Measurements from ENCODE around the gene CYP4F11.
A peak's percentile ranks its signal among the peaks of the same experiment; 100 is the strongest.
"Not testable (repeated sequence)": the region's sequence is repeated elsewhere in the genome, so short reads cannot be mapped to it uniquely, and the experiment has no call there.

The CYP4F11 gene, protein sequence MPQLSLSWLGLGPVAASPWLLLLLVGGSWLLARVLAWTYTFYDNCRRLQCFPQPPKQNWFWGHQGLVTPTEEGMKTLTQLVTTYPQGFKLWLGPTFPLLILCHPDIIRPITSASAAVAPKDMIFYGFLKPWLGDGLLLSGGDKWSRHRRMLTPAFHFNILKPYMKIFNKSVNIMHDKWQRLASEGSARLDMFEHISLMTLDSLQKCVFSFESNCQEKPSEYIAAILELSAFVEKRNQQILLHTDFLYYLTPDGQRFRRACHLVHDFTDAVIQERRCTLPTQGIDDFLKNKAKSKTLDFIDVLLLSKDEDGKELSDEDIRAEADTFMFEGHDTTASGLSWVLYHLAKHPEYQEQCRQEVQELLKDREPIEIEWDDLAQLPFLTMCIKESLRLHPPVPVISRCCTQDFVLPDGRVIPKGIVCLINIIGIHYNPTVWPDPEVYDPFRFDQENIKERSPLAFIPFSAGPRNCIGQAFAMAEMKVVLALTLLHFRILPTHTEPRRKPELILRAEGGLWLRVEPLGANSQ

DNA sequence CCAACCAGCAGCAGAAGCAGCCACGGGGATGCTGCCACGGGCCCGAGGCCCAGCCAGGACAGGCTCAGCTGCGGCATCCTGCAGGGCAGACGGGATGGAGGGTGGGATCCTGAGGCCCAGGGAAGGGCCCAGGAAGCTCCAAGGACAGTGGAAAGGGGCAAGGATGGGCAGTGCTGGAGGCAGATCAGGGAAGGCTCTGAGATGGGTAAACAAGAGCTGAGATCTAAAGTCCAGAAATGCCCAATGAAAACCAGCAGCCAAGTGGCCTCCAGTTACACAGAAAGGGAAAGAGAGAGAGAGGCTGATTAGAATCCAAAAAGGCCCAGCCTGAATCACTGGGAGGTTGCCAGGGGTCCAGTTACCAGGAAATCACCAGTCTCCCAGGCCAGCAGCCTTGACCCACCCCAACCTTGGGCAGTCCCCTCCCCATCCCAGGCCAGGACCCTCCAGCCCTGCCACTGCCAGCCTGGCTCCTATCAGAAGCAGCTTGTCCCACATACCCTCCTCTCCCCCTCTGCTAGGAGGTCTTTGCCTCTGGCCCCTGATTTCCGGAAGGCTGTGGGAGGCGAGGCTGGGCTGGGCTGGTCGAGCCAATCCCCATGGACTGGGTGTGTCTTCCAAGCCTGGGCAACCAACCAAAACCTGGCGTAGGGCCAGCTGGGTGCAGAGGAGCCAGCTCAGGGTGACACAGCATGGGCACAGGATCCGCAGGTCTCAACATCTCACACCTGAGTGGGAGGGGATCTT lies at the start of gene CYP4F11:
TSS of gene CYP4F11 (minus strand) at position 198 of the 747 bp plus-strand sequence. CDS start at position 77, 121 bp downstream.
- DNase-seq: peak; percentile 4

DNA sequence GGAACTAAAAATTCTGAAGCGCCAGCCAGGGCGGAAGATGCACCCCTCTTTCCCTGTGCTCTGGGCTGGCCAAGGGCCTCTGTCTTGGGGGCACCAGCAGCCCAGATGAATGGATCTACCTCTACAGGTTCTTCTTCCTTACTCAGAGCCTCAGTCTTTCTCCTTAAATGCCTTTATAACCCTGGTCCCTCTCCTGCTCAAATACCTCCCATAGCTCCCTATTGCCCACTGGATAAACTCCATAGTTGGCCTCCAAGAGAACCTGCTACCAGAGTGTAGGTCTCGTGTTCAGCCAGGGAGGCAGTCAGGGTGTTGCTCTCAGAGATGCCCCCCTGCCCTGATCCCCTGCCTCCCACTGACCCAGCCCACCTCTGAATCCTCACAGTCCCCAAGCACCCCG lies 45.0 kb upstream of the CYP4F11 start:
- DNase-seq: no peak

DNA sequence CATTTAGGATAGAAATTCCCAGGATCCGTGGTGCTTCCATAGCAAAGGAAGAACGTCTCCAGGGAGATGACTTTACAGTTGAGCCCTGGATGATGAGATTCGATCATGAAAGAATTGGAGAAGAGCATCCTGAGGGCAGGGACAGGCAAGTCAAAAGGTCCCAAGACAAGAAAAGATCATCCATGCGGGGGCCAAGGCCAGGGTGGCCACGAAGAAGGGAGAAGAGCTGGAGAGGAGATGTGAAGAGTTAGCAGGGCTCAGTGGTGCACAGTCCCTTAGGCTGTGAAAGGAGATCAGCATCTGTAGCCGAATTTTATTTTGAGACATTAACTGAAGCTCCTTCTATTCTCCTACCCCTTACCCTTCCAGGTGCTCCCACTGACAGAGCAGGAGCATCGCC lies 43.4 kb upstream of the CYP4F11 start:
- no peak for DNase-seq

DNA sequence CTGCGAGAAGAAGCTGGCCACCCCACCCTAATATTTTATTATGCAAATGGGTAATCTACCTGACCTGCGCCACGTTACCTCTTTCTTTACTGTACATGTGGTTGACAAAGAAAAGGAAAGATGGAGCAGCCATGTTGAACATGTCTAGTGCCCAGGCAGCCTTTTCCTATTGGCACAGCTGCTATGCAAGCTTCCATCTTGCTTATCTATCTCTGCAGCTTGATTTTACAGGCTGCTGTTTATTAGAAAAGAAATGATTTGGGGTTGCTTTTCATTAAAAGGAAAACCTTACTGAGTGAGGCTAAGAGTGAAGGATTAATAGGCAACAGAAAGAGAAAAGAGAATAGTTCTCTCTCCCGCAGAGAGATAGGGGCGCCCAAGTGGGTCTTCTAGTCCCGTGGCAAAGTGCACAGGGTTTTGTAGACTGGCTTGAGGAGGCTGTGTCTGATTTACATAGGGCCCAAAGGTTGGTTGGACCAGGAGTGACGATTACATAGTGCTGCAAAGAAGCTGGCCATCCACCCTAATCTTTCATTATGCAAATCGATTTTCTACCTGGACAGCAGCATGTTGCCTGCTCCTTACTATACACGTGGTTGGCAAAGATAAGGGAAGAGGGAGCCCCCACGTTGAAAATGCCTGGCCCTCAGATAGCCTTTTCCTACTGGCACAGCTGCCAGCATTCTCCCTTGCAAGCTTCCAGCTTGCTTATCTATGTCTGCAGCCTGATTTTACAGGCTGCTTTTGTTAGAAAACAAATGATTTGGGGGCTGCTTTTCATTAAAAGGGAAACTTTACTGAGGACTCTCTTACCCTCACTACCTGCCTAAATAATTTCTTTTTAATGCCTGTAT lies 42.7 kb upstream of the CYP4F11 start:
- DNase-seq: no peak

DNA sequence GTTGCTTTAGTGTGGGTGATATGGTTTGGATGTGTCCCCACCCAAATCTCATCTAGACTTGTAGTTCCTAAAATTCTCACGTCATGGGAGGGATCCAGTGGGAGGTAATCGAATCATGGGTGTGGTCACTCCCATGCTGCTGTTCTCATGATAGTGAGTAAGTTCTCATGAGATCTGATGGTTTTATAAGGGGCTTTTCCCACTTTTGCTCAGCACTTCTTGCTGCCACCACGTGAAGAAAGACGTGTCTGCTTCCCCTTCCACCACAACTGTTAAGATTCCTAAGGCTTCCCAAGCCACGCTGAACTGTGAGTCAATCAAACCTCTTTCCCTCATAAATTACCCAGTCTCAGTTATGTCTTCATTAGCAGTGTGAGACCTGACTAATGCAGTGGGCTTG lies 40.5 kb upstream of the CYP4F11 start:
- no peak for DNase-seq

DNA sequence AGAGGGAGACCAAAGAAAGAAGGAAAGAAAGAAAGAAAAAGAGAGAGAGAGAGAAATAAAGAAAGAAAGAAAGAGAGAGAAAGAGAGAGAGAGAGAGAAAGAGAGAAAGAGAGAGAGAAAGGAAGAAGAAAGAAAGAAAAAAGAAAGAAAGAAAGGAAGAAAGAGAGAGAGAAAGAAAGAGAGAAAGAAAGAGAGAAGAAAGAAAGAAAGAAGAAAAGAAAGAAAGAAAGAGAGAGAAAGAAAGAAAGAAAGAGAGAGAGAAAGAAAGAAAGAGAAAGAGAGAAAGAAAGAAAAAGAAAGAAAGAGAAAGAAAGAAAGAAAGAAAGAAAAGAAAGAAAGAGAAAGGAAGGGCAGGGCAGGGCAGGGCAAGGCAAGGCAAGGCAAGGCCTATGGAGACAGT lies 37.7 kb upstream of the CYP4F11 start:
- DNase-seq: not testable (repeated sequence)

DNA sequence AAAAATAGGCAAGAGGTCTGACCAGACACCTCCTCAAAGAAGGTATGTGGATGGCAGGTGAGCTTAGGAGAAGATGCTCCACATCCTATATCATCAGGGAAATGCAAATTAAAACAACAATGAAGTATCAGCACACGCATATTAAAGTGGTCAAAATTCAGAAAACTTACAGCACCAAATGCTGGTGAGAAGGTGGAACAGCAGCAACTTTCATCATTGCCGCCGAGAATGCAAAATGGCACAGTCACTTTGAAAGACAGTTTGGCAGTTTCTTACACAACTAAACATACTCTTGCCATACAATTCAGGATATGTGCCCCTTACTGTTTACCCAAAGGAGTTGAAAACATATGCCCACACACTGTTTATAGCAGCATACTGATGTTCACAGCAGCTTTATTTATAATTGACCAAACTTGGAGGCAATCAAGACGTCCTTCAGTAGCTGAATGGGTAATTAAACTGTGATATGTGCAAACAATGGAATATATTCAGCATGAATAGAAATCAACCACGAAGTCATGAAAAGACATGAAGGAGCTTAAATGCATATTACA lies 37.0 kb upstream of the CYP4F11 start:
- no peak for DNase-seq

DNA sequence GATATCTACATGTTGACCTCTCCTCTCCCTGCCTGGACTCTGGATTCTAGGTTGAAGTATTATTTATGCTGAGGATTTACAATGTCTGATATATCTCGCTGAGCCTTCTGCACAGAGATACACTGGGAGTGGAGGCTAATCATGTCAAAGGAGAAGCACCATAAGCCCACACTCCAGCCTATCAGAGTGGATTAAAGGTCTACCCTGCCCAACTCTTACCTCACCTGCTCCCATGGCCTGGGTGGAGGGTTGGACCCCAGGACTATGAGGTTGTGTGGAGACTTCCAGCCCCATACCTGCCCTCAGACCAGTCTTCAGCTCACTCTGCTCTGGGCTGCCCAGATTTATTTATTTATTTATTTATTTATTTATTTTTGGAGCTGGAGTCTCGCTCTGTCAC lies 29.9 kb upstream of the CYP4F11 start:
- no peak for DNase-seq

DNA sequence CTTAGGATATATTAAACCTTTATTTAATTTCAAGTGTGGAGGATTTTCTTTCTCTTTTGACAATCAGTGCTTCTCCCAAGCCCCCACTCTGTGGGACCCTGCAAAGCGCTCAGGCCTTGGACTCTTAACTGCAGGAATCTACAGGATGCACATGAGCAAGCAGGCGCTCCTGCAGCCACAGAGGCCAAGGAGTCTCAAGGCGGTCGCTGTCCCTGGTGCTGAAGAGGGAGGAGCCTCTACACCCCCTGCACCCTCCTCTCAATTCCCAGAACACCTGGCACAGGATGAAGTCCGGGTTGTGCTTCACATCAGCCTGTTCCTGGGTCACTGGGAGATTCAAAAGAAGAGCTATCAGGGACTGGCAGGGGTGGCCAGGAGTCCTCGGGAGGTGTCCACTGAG lies 28.0 kb upstream of the CYP4F11 start:
- no peak for DNase-seq

DNA sequence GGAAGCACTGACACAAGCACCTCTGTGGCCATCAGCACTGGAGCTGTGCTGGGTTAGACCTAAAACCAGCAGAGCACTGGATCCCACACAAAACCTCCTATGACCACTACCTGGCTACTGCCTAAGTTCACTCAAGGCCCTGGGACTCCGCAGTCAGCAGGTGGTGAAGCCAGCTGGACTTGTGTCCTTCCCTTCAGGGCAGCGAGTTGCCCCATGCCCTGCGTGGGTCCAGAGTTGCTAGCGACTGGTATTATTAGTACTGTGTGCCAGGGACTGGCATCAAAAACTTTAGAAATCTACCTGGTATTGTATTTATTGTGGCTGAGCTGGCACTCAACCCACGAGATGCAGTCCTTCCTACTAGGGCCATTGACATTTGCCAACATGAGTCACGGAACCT lies 20.5 kb upstream of the CYP4F11 start:
- DNase-seq: no peak

DNA sequence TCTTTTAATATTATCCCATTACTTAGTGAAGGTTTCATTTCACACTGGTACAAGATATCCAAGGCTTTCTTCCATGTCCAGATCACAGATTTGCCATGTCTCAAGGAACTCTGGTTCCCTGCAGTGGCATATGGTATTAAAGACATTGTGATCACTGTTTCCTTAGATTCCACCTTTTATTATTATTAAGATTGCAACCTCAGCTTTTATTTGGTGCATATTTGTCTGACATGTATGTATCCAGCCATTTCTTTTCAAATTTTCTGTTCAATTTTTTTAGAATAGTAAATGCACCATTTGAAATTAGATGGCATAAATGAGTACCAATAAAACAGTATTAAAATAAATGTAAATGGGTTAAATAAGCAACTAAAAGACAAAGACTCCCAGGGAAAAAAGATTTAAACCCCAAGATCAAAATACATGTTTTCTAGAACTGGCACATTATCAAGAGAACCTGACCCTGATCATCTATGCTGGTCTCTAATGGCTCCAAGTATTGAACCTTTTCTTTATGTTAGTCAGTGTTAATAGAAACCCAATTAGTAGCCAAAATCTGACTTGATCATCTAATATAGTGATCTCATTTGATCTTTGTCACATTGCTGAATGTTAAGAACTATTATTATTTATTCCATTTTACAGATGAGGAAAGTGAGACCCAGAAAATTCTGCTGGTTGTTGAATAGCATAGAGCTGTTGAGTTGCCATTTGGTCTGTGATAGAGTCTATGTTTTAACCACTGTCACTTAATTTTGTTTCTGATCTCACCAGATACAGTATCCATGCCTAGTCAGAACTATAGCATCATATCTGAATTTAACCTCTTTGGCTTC lies 14.1 kb upstream of the CYP4F11 start, which contains the start of gene OR10H4:
TSS of gene OR10H4 (plus strand) at position 786 of the 836 bp plus-strand sequence. CDS start at position 786, 0 bp downstream.
- no peak for DNase-seq

DNA sequence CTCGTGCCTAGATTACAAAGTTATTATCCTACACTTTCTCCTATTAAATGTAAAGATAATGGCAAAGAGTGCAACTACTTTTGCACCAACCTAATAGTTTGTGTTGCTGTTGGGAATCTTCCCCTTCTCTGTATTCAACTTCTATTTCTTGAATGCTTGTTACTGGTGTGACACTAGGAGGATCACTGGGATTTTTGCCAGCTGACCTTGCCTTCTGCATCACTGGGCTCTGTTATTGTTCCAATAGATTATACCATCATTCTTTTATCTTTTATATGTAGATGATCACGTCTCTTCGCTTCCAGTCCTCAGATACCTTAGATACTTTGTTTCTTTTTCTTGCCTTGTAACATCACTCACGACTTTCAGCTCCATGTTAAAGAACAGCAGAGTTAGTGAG lies 11.0 kb upstream of the CYP4F11 start:
- no peak for DNase-seq

DNA sequence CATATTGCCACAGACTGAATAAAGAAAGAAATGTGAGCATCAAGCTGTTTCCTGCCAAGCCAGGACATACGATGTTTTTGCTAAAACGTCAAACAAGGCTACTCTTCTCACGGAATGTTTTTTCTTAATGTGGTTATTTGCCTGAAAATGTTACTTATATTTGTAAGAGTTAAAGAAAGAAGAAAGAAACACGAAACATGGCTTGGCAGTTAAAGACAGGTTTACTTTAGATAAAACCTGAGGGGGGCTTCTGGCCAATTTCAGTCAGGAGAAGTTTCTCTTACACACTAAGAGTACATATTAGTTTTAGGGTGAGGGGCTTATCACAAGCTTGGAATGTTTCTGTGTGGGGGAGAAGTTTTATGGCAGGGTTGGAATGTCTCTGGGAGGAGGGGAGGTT lies 10.1 kb upstream of the CYP4F11 start:
- DNase-seq: no peak

DNA sequence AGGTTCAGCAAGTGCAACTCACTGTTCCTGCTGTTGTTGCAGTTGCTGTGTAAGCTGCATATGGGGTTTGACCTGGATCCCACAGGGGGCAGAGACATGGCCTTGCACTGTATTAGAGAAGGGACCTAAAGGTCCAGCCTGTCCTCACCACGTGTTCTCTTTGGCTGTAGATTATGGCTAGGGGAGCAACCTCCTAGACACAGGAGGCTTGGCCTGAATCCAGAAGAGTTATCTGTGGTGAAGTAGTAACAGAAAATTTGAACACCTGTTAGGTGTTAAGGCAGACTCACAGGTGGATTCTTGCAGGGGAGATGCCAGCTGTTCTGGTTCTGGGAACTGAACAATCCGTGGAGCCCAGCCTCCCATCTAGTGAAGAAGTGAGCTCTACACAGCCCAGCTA lies 3.4 kb upstream of the CYP4F11 start:
- DNase-seq: no peak

DNA sequence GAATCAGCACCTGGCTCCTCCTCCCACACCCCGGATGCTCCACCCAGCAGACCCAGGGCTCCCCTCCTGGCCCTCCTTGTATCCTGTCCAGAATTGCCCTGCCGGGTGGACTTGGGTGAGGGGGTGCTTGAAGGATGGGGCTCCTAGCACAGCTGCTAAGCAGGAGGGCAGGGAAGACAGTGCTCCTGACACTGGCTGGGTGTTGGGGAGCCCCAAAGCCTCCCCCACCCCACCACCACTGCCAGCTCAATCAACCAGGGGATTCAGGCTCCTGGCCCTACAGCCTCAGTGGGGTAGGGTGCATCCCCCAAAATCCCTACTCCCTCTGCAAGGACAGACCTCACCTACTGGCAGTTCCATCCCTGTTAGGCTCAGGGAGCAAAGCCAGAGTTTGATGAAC lies 2.6 kb upstream of the CYP4F11 start:
- DNase-seq: no peak

DNA sequence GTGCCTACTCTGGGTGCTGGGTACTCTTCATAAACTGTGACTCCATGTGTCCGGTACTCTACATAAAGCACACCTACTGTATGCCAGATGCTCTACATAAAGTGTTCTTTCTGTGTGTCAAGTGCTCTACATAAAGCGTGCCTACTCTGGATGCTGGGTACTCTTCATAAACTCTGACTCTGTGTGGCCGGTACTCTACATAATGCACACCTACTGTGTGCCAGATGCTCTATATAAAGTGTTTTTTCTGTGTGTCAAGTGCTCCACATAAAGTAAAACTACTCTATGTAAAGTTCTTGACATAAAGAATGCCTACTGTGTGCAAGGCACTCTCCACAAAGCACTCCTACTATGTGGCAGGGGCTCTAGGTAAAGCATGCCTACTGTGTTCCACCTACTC lies 1.8 kb upstream of the CYP4F11 start:
- DNase-seq: no peak

DNA sequence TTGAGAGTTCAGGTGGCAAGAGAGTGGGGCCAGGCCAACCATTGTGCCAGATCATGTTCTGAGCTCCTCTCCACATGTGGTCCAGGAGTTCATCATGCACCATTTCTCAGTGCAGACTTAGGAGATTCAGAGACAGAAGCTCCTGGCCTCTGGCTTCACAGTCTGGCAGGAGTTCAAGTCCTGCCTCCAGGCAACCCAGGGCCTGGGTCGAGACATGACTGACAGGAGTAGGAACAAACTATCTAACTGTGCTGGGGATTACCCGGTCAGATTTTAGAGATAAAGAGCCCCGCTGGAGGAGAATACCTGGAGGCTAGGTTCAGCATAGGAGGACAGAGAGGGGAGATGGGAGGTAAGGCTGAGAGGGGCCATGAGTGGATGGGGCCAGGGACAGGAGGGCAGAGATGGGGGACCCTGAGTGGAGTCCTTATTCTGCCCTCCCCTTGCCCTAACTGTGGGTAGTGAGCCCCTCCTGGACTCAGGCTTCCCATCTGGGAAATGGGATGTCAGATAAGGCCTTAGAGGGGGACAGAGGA lies 906 bp upstream of the CYP4F11 start:
- no peak for DNase-seq

DNA sequence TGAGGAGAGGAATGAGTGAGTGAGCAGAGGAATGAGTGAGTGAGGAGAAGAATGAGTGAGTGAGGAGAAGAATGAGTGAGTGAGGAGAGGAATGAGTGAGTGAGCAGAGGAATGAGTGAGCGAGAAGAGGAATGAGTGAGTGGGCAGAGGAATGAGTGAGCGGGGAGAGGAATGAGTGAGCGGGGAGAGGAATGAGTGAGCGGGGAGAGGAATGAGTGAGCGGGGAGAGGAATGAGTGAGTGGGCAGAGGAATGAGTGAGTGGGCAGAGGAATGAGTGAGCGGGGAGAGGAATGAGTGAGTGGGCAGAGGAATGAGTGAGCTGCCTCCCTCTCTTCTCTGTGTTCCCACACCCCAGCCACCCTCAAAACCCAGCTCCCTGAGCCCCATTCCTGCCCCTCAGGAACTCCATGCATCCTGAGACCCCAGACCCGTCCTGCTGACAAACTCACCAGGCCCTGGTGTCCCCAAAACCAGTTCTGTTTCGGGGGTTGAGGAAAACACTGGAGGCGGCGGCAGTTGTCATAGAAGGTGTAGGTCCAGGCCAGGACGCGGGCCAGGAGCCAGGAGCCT lies 483 bp downstream of the CYP4F11 start:
- DNase-seq: not testable (repeated sequence)

DNA sequence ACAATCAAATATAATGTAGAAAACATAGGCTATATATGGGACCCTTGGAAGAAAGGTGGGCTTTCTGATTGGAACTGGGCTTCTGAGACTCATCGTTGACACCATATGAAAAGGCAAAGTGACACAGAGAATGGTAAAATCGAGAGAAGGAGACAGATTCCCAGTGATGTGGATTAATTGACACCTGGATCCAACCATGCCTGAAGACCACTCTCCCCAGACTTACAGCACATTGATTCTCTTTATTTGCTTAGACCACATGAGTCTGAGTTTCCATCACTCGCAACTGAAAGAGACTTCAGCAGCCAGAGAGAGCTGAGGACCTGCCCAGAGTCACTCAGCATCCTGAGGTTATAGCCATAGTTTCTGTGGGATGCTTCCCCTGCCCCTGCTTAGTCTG lies 6.0 kb downstream of the CYP4F11 start:
- no peak for DNase-seq

DNA sequence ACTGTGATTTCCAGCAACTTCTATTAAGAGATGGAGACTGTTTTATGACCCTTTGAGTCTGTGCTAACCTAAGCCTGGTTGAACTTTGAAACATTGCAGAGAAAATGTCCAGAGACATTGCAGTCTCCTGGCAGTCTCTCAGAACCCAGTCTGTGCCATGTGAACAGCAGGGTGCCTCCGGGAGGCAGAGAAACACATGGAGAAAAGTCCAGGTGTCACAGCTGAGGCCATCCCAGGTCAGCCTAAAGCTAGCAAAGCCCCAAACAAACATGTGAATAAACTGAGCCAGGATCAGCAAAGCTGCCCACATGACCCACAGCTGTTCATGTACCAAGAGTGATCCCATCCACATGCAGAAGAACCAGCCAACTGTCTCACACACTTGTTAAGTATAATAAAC lies 7.8 kb downstream of the CYP4F11 start:
- no peak for DNase-seq

DNA sequence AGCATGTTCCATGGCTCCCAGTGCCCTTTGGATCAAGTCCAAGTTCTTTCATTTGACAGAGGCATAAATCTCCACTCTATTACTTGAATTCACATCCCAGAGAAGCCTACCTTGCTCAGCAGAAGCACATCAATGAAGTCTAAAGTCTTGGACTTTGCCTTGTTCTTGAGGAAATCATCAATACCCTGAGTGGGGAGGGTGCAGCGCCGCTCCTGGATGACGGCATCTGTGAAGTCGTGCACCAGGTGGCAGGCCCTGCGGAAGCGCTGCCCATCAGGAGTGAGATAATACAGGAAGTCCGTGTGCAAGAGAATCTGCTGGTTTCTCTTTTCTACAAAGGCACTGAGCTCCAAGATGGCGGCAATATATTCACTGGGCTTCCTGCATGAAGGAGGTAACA lies 10.6 kb downstream of the CYP4F11 start:
- DNase-seq: no peak
